Measurements from ENCODE around the gene ADAMTS3.

- TF ChIP-seq POLR2A (IDR thresholded peaks at IDR 0.05; ENCODE audit: low read length) (no peak), GATA1 (IDR thresholded peaks at IDR 0.05; ENCODE audit: low read depth, low read length) (no peak)
Observed at GRCh38 chr4:72302981-72303704, 265.9 kb downstream of the ADAMTS3 start.

Measured in erythroblast (primary cell).